ENCODE measurements around the gene DHRS3.
A peak's percentile ranks its signal among the peaks of the same experiment; 100 is the strongest.

Gene DHRS3

GRCh38 chr1:12519693-12520364 lies 98.2 kb downstream of the DHRS3 start:
- no peak for DNase-seq (ENCODE audit: low read depth)
- no peak overlapping the region for H3K4me3 ChIP-seq (ENCODE audit: control insufficient read depth, low read depth, low read length)
- TF ChIP-seq CTCF (IDR thresholded peaks at IDR 0.05; ENCODE audit: control insufficient read depth, insufficient read depth, low read depth, low read length, missing control alignments): no peak

GRCh38 chr1:12518931-12519692 lies 98.9 kb downstream of the DHRS3 start:
- TF ChIP-seq CTCF (IDR thresholded peaks at IDR 0.05; ENCODE audit: control insufficient read depth, insufficient read depth, low read depth, low read length, missing control alignments): no peak
- DNase-seq (ENCODE audit: low read depth): peak; percentile 73
- no peak overlapping the region for H3K4me3 ChIP-seq (ENCODE audit: control insufficient read depth, low read depth, low read length)

Data from AG09309 (cell line).